HepG2 (cell line): ENCODE data around the gene ZBP1.

ENCODE experiments used
- KAT7 ChIP-seq: IDR thresholded peaks from 2 replicates; pipeline ENCODE4 v1.6.1; 2018; ENCODE audit warnings: borderline replicate concordance, missing compliant biosample characterization
- PHF20 ChIP-seq: sonication (generic); formaldehyde crosslinking; IDR thresholded peaks from 2 replicates; pipeline ENCODE4 v1.5.0; 2020; ENCODE audit warnings: mild to moderate bottlenecking, missing genetic modification reagents
- ZNF136 ChIP-seq: sonication (generic); formaldehyde crosslinking; IDR thresholded peaks from 2 replicates; pipeline ENCODE4 v1.8.1; 2022; ENCODE audit warnings: low read depth, mild to moderate bottlenecking, moderate library complexity, missing genetic modification reagents
- ZNF18 ChIP-seq: sonication (generic); formaldehyde crosslinking; IDR thresholded peaks from 2 replicates; pipeline ENCODE4 v1.8.0; 2022; ENCODE audit warnings: mild to moderate bottlenecking, missing genetic modification reagents; ENCODE audit not compliant: insufficient replicate concordance
- ZNF407 ChIP-seq: sonication (generic); formaldehyde crosslinking; IDR thresholded peaks from one replicate; pipeline ENCODE4 v1.5.1; 2020; ENCODE audit warnings: mild to moderate bottlenecking, missing genetic modification reagents; ENCODE audit errors: not compliant biosample characterization
- ZNF710 ChIP-seq: sonication (generic); formaldehyde crosslinking; IDR thresholded peaks from 2 replicates; pipeline ENCODE4 v1.5.0; 2020; ENCODE audit warnings: mild to moderate bottlenecking, missing genetic modification reagents, borderline replicate concordance

- TF ChIP-seq ZNF710 (CRISPR knock-in tag) (no peak), KAT7 (CRISPR knock-in tag) (no peak), PHF20 (CRISPR knock-in tag) (no peak), ZNF407 (no peak), ZNF18 (CRISPR knock-in tag) (no peak), ZNF136 (CRISPR knock-in tag) (no peak)
Measured at GRCh38 chr20:57648878-57649616, 28.8 kb upstream of the ZBP1 start.
